Fibroblast of peridontal ligament (primary cell): ENCODE measurements around the gene ZNF831.

Experiments
- DNase-seq: peaks from one replicate; pipeline ENCODE4 v3.0.0-alpha.2; 2010; ENCODE audit errors: extremely low read depth

The ZNF831 gene

GRCh38 chr20:59247731-59248684 lies 84.4 kb downstream of the ZNF831 start:
- DNase-seq = no peak

GRCh38 chr20:59250293-59250692 lies 86.7 kb downstream of the ZNF831 start:
- no peak for DNase-seq

- DNase-seq = no peak
Measured at GRCh38 chr20:59253325-59253724, 89.7 kb downstream of the ZNF831 start.

- DNase-seq = no peak
Measured at GRCh38 chr20:59253779-59254319, 90.2 kb downstream of the ZNF831 start.

- DNase-seq = no peak
Measured at GRCh38 chr20:59255256-59255655, 91.6 kb downstream of the ZNF831 start.

DNA sequence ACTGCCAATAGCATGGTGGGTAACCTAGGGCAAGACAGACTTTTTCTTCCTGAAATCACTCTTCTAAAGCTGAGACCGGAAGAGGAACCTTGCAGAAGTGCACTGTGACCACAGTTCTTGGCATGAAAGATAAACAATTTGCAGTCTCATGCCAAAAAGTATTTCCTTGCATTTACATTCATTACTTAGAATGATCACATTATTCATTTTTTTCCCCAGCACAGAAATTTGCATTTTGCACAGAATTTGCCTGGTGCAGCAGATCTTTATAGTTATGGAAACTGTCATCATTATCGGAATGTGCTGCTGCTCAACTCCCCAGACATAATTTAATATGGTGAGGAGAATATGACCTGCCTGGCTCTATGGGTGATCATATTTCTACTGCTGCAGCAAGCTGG lies 94.6 kb downstream of the ZNF831 start:
- no peak for DNase-seq

DNA sequence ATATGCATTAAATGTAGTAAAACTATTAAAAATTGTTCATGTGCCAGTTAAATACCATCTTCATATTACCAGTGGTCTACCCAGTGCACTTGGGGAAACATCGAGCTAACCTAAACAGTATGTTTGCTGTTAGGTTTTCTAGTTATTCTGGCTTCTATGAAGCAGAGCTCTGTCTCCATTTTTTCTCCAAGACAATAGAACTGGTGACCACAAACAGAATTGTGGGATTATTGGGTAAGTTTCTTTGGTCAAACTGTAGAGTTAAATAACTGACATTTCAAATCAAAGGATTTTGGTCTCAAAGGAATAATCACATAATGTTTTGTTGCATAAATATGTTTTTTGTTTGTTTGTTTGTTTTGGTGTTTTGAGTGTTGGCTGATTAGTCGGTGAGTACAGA lies 96.3 kb downstream of the ZNF831 start:
- DNase-seq = no peak

GRCh38 chr20:59265298-59265697 lies 101.7 kb downstream of the ZNF831 start:
- no peak for DNase-seq

GRCh38 chr20:59268870-59269269 lies 105.2 kb downstream of the ZNF831 start:
- no peak for DNase-seq

- no peak for DNase-seq
Measured at GRCh38 chr20:59269411-59270025, 105.9 kb downstream of the ZNF831 start.

DNA sequence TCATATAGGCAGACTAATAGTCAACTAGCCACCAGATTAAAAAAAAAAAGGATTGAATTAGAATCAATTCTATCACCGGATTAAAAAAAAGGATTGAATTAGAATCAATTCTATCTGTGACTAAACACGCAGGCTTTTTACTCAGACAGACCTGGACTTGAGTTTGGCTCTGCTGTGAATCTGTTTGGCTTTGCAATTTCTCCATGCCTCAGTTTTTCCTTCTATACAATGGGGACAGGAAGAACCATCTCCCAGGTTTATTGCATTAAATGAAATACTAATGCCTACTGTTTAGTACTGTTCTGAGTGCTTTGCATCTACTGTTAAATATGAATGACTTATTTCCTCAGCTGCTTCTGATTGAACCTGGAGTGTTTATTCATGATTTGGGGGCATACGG lies 106.8 kb downstream of the ZNF831 start:
- DNase-seq = no peak

- DNase-seq = no peak
Measured at GRCh38 chr20:59273739-59274357, 110.2 kb downstream of the ZNF831 start.

DNA sequence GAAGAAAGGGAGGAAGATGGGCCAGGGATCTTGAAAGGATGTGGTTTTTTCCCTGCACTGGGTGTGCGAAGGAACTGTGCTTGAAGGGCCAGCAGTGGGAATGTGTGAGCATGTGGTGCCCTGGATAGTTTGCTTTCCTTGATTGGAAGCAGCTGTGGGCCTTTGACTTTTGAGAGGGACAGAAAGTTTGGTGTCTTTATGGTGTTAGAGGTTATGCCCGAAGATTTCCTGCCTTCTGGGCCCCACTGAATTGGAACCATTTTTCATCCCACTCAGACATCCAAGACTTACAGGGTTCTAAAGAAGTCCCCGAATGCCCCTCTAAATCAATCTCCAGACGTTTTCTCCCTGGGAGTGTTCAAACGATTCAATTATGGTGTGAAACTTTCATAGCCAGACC lies 113.3 kb downstream of the ZNF831 start:
- DNase-seq = no peak

DNA sequence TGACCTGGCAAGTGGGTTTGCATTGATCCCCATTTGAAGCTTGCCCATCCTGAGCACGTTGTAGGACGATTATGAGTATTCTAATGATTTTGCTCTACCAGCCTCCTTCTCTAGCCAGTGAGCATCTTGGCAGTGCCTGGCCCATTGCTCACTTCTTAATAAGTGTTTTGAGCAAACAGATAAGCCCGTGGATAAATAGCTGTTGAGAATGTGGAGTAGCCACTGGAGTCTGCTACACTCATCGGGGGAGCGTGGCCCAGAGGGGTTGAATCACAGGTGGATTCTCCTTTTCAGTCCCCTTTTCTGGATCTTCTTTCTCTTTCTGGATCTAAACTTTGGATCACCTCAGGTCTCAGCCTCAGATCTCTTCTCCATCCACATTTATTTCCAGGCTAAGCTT lies 120.8 kb downstream of the ZNF831 start:
- no peak for DNase-seq

- no peak for DNase-seq
Measured at GRCh38 chr20:59289994-59290393, 126.4 kb downstream of the ZNF831 start.

- no peak for DNase-seq
Measured at GRCh38 chr20:59291740-59292383, 128.2 kb downstream of the ZNF831 start.

DNA sequence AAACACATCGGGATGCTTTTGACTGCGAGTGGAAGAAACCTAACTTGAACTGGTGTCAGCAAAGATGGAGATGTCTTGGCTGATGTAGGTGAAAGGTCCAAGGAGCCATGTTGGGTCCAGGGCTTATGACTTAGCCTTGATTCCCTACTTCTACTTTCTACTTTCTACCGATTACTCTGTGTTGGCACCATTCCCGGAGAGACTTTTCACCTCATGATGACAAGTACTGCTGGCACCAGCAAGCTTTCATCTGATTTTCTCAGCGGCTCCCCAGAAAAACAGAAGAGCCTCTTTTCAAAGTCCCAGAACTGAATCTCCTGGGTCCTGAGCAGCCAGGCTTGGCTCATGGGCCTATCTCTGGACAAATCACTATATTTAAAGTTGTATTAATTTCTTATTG lies 131.9 kb downstream of the ZNF831 start:
- DNase-seq = no peak

DNA sequence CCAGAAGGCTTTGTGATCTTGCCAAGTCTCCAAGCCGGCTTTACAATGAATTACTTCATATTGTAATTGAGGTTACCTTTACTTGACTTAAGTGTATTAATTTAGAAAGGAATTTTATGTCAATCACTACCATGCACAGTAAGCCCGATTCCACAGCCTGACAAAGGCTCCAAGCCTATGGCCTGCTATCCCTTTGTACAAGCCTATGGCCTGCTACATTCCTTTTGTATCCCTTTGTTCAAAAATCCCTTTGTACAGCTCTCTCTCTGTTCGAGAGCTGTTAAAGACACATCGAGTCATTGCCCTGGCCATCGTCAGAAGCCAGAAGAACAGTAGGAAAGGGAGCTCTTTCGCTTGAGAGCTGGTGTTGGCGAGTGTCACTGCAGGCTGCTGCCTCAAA lies 134.1 kb downstream of the ZNF831 start:
- DNase-seq = no peak

GRCh38 chr20:59299945-59300332 lies 136.3 kb downstream of the ZNF831 start:
- no peak for DNase-seq

- DNase-seq = no peak
Measured at GRCh38 chr20:59300333-59301081, 136.9 kb downstream of the ZNF831 start, which contains the start of gene EDN3. Gene EDN3 (plus strand): TSS chr20:59300611. CDS start chr20:59300813, 202 bp downstream.

GRCh38 chr20:59301343-59302007 lies 137.9 kb downstream of the ZNF831 start:
- DNase-seq = no peak
